ENCODE results near the gene CHST12.

- TF ChIP-seq CBX8 (IDR thresholded peaks at IDR 0.05) (no peak), RARB (CRISPR knock-in tag; IDR thresholded peaks at IDR 0.05) (no peak), CTCF (IDR thresholded peaks at IDR 0.05) (no peak), ESRRA (IDR thresholded peaks at IDR 0.05; ENCODE audit: borderline replicate concordance, low read length) (no peak)
These were observed 81.5 kb downstream of the CHST12 start for GRCh38 chr7:2484868-2485267.

Data from A549 (cell line).